SK-N-SH (cell line): ENCODE data around the gene TPD52L1.

Experiments
- CTCF ChIP-seq: fragments of 200-600 bp; sonication (generic); IDR thresholded peaks from 2 replicates; pipeline ENCODE4 v1.6.1; 2017; ENCODE audit warnings: antibody characterized with exemption, mild to moderate bottlenecking, moderate library complexity
- GABPA ChIP-seq: IDR thresholded peaks from 2 replicates; pipeline ENCODE4 v1.4.0; 2012; ENCODE audit warnings: low read depth, mild to moderate bottlenecking
- JUND ChIP-seq: IDR thresholded peaks from 2 replicates; pipeline ENCODE4 v1.4.0; 2012
- MXI1 ChIP-seq: IDR thresholded peaks from 2 replicates; pipeline ENCODE4 v1.6.1; 2012; ENCODE audit warnings: mild to moderate bottlenecking, low read depth, low read length, improper control_type of control experiment
- RAD21 ChIP-seq: IDR thresholded peaks from 2 replicates; pipeline ENCODE4 v1.6.1; 2012; ENCODE audit warnings: mild to moderate bottlenecking, low read length
- REST ChIP-seq: IDR thresholded peaks from 2 replicates; pipeline ENCODE4 v1.6.1; 2012; ENCODE audit warnings: mild to moderate bottlenecking, low read depth, low read length, moderate library complexity
- RXRA ChIP-seq: IDR thresholded peaks from 2 replicates; pipeline ENCODE4 v1.4.0; 2012; ENCODE audit warnings: low read depth, mild to moderate bottlenecking, borderline replicate concordance
- SIN3A ChIP-seq: IDR thresholded peaks from 2 replicates; pipeline ENCODE4 v1.6.1; 2012; ENCODE audit warnings: low read depth, mild to moderate bottlenecking, low read length, moderate library complexity, borderline replicate concordance
- TAF1 ChIP-seq: IDR thresholded peaks from 2 replicates; pipeline ENCODE4 v1.6.1; 2012; ENCODE audit warnings: low read depth, mild to moderate bottlenecking, low read length, moderate library complexity, borderline replicate concordance
- USF2 ChIP-seq: fragments of 150-350 bp; IDR thresholded peaks from 2 replicates; pipeline ENCODE4 v1.6.1; 2017; ENCODE audit warnings: antibody characterized with exemption, low read length, low read depth, borderline replicate concordance

GRCh38 chr6:125287718-125288117 lies 134.1 kb downstream of the TPD52L1 start:
- TF ChIP-seq CTCF (no peak), SIN3A (no peak), GABPA (no peak), MXI1 (no peak), RXRA (no peak), JUND (no peak), TAF1 (no peak), RAD21 (no peak), REST (no peak), USF2 (no peak)
